Measurements from ENCODE around the gene FBXO5. TPM values are rescaled to one million over a fixed set of nuclear protein-coding genes. Genes with fewer than 3 reads are reported as not detected.

The FBXO5 gene
- total and polyA plus RNA-seq, 9 of the 15 experiments (the other 6 are each of a cell fraction or from before 2014, with no cell fraction given) = 17.8 to 89.3 (median 62.9) TPM

DNA sequence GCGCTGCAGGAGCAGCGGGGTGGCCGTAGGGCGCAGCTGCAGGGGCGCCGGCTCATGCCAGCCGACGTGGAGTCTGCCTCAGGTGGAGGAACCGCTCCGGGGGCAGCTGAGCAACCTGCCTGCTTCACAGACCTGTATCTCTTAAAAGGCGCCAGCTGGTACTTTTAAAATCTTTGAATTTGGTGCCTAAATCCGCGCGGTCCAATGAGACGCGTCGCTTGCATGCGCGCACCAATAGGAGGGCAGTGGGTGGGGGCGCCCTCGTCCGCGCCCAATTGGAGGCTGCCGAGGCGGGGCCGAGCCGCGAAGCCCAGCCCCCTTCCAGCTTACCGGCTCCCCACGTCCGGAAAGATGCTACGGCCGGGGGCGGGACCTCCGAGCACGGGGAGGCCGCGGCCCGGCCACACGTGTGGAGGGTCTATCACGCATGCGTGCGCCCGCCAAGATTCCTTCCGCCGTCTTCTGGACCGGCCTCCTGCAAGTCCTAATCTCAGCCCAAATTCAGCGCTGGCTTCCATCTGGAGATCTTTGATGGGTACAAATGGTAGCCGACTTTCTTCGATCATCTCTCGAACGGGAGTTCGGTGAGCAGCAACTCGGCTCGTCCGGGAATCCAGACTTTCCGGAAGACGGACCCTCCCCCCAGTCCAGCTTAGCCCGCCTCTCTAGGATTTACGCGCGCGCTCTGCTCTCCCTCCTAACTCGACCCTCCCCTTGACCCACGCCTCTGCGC, at the start of gene FBXO5 (continued):
- TF ChIP-seq, protein P1, sequence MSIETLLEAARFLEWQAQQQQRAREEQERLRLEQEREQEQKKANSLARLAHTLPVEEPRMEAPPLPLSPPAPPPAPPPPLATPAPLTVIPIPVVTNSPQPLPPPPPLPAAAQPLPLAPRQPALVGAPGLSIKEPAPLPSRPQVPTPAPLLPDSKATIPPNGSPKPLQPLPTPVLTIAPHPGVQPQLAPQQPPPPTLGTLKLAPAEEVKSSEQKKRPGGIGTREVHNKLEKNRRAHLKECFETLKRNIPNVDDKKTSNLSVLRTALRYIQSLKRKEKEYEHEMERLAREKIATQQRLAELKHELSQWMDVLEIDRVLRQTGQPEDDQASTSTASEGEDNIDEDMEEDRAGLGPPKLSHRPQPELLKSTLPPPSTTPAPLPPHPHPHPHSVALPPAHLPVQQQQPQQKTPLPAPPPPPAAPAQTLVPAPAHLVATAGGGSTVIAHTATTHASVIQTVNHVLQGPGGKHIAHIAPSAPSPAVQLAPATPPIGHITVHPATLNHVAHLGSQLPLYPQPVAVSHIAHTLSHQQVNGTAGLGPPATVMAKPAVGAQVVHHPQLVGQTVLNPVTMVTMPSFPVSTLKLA (conservative IDR thresholded peaks at IDR 0.05) = peak; percentile 97 to 98
- peak; percentile 83 for TF ChIP-seq SUPT5H (IDR thresholded peaks at IDR 0.05)
- TF ChIP-seq MEF2D (tag; conservative IDR thresholded peaks at IDR 0.05; ENCODE audit: low read depth) = no peak
- TF ChIP-seq POLR2AphosphoS2 (IDR thresholded peaks at IDR 0.05; ENCODE audit: low read length) = no peak
- no peak for TF ChIP-seq XRCC3 (IDR thresholded peaks at IDR 0.05)
- TF ChIP-seq ZNF146 (CRISPR knock-in tag; IDR thresholded peaks at IDR 0.05; ENCODE audit: unreplicated experiment) = no peak
- TF ChIP-seq, protein P2, sequence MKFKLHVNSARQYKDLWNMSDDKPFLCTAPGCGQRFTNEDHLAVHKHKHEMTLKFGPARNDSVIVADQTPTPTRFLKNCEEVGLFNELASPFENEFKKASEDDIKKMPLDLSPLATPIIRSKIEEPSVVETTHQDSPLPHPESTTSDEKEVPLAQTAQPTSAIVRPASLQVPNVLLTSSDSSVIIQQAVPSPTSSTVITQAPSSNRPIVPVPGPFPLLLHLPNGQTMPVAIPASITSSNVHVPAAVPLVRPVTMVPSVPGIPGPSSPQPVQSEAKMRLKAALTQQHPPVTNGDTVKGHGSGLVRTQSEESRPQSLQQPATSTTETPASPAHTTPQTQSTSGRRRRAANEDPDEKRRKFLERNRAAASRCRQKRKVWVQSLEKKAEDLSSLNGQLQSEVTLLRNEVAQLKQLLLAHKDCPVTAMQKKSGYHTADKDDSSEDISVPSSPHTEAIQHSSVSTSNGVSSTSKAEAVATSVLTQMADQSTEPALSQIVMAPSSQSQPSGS (CRISPR knock-in tag; IDR thresholded peaks at IDR 0.05) = no peak
- TF ChIP-seq, protein P3, sequence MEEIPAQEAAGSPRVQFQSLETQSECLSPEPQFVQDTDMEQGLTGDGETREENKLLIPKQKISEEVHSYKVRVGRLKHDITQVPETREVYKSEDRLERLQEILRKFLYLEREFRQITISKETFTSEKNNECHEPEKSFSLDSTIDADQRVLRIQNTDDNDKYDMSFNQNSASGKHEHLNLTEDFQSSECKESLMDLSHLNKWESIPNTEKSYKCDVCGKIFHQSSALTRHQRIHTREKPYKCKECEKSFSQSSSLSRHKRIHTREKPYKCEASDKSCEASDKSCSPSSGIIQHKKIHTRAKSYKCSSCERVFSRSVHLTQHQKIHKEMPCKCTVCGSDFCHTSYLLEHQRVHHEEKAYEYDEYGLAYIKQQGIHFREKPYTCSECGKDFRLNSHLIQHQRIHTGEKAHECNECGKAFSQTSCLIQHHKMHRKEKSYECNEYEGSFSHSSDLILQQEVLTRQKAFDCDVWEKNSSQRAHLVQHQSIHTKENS (CRISPR knock-in tag; IDR thresholded peaks at IDR 0.05) = no peak
- peak; percentile 99 for TF ChIP-seq E2F4 (CRISPR knock-in tag; IDR thresholded peaks at IDR 0.05; ENCODE audit: low read depth)
- 0 out of 2 replicates have a peak, but pooled peaks have one; percentile 3 for TF ChIP-seq MAFK (IDR thresholded peaks at IDR 0.05; ENCODE audit: low read length)
- no peak for TF ChIP-seq E2F5 (CRISPR knock-in tag; IDR thresholded peaks at IDR 0.05)
- no peak; the same call in 1 of the 2 replicates for TF ChIP-seq GMEB1 (CRISPR knock-in tag; IDR thresholded peaks at IDR 0.05)
- TF ChIP-seq, protein P4, sequence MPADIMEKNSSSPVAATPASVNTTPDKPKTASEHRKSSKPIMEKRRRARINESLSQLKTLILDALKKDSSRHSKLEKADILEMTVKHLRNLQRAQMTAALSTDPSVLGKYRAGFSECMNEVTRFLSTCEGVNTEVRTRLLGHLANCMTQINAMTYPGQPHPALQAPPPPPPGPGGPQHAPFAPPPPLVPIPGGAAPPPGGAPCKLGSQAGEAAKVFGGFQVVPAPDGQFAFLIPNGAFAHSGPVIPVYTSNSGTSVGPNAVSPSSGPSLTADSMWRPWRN (IDR thresholded peaks at IDR 0.05; ENCODE audit: low read depth) = no peak
- TF ChIP-seq, protein P5, sequence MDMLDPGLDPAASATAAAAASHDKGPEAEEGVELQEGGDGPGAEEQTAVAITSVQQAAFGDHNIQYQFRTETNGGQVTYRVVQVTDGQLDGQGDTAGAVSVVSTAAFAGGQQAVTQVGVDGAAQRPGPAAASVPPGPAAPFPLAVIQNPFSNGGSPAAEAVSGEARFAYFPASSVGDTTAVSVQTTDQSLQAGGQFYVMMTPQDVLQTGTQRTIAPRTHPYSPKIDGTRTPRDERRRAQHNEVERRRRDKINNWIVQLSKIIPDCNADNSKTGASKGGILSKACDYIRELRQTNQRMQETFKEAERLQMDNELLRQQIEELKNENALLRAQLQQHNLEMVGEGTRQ (CRISPR knock-in tag; IDR thresholded peaks at IDR 0.05) = peak; percentile 28; the same call in 1 of the 2 replicates
- TF ChIP-seq CREM (IDR thresholded peaks at IDR 0.05; ENCODE audit: low read depth) = no peak; the same call in 1 of the 2 replicates
- no peak for TF ChIP-seq KLF6 (CRISPR knock-in tag; IDR thresholded peaks at IDR 0.05; ENCODE audit: borderline replicate concordance)
- no peak; a peak in 1 of 4 replicates for TF ChIP-seq SRF (CRISPR knock-in tag; IDR thresholded peaks at IDR 0.05)
- no peak for TF ChIP-seq KDM2B (CRISPR knock-in tag; IDR thresholded peaks at IDR 0.05)
